ENCODE data around the gene SPATA12.

SPATA12 gene

GRCh38 chr3:57116501-57116900, 56.0 kb downstream of the SPATA12 start:
- DNase-seq (ENCODE audit: low spot score) = no peak

GRCh38 chr3:57118254-57118653, 57.8 kb downstream of the SPATA12 start:
- DNase-seq (ENCODE audit: low spot score) = no peak

- no peak for DNase-seq (ENCODE audit: low spot score)
Observed at GRCh38 chr3:57120040-57120439, 59.6 kb downstream of the SPATA12 start.

- no peak for DNase-seq (ENCODE audit: low spot score)
Observed at GRCh38 chr3:57120451-57121174, 60.1 kb downstream of the SPATA12 start.

Measured in CD4-positive, alpha-beta T cell treated with Interleukin-15 for 4 hours (primary cell).